GM21367 (cell line): ENCODE measurements around the gene VSIR.

Source experiments
- ATAC-seq: cut with Tn5 transposase; IDR thresholded peaks from one replicate; pipeline ENCODE4 v1.9.1; 2021; ENCODE audit not compliant: unreplicated experiment

Gene VSIR

GRCh38 chr10:71807557-71808510 lies 34.5 kb upstream of the VSIR start:
- ATAC-seq: no peak

- ATAC-seq: no peak
Observed at GRCh38 chr10:71806704-71807556, 33.6 kb upstream of the VSIR start.

- no peak for ATAC-seq
Observed at GRCh38 chr10:71805776-71806703, 32.7 kb upstream of the VSIR start.

- no peak for ATAC-seq
Observed at GRCh38 chr10:71804077-71804476, 30.8 kb upstream of the VSIR start.

- ATAC-seq: no peak
Observed at GRCh38 chr10:71802715-71803488, 29.6 kb upstream of the VSIR start.

- no peak for ATAC-seq
Observed at GRCh38 chr10:71802235-71802634, 28.9 kb upstream of the VSIR start.

GRCh38 chr10:71801361-71801760 lies 28.0 kb upstream of the VSIR start:
- peak; percentile 72 for ATAC-seq

GRCh38 chr10:71799608-71800453 lies 26.5 kb upstream of the VSIR start:
- ATAC-seq: no peak

GRCh38 chr10:71799112-71799511 lies 25.8 kb upstream of the VSIR start:
- ATAC-seq: no peak

- ATAC-seq: no peak
Observed at GRCh38 chr10:71798308-71798624, 24.9 kb upstream of the VSIR start.

- ATAC-seq: no peak
Observed at GRCh38 chr10:71797533-71798307, 24.4 kb upstream of the VSIR start.

GRCh38 chr10:71796749-71797405 lies 23.6 kb upstream of the VSIR start:
- no peak for ATAC-seq

GRCh38 chr10:71795248-71795647 lies 21.9 kb upstream of the VSIR start:
- no peak for ATAC-seq

GRCh38 chr10:71790749-71791440 lies 17.6 kb upstream of the VSIR start:
- no peak for ATAC-seq

GRCh38 chr10:71789871-71790270 lies 16.6 kb upstream of the VSIR start:
- no peak for ATAC-seq

- ATAC-seq: no peak
Observed at GRCh38 chr10:71788954-71789353, 15.6 kb upstream of the VSIR start.

GRCh38 chr10:71784679-71785272 lies 11.5 kb upstream of the VSIR start:
- ATAC-seq: no peak
